Chondrocyte (in vitro differentiated cells): Measurements from ENCODE around the gene POLR1H. TPM values are rescaled to one million over a fixed set of nuclear protein-coding genes. Genes with fewer than 3 reads are reported as not detected.

Experiments used
- DNase-seq: peaks from one replicate; pipeline ENCODE4 v3.0.0; 2021; ENCODE audit warnings: mixed read lengths, low spot score
- H3K27ac Mint-ChIP-seq: one replicate; pipeline ENCODE4 v1.8.0; 2021; ENCODE audit warnings: mild to moderate bottlenecking, moderate library complexity, mixed read lengths; ENCODE audit not compliant: unreplicated experiment
- H3K27me3 Mint-ChIP-seq: 2 replicates; pipeline ENCODE4 v1.8.0; 2021; ENCODE audit warnings: low read depth, mixed read lengths
- H3K36me3 Mint-ChIP-seq: 2 replicates; pipeline ENCODE4 v1.8.0; 2021; ENCODE audit warnings: low read depth, mixed read lengths
- H3K4me1 Mint-ChIP-seq: 2 replicates; pipeline ENCODE4 v1.8.0; 2021; ENCODE audit warnings: low read depth, mild to moderate bottlenecking, mixed read lengths
- H3K4me3 Mint-ChIP-seq: one replicate; pipeline ENCODE4 v1.8.0; 2021; ENCODE audit warnings: mild to moderate bottlenecking, moderate library complexity, mixed read lengths; ENCODE audit not compliant: unreplicated experiment
- H3K9me3 Mint-ChIP-seq: 2 replicates; pipeline ENCODE4 v1.8.0; 2021; ENCODE audit warnings: low read depth, mixed read lengths
- total RNA-seq: library from RNA; stranded (reverse); gene quantifications from 3 replicates; pipeline ENCODE4 v1.2.1, GENCODE V29; 2021
- TF ChIP-seq, protein P1 (sequence below): fragments of 200-600 bp; sonication (generic); IDR thresholded peaks from 2 replicates; pipeline ENCODE4 v1.5.0; 2021; ENCODE audit warnings: antibody characterized with exemption, mild to moderate bottlenecking, moderate library complexity

POLR1H gene
- total RNA-seq, 1 donor from 2014 or later, result 15.2 TPM

DNA sequence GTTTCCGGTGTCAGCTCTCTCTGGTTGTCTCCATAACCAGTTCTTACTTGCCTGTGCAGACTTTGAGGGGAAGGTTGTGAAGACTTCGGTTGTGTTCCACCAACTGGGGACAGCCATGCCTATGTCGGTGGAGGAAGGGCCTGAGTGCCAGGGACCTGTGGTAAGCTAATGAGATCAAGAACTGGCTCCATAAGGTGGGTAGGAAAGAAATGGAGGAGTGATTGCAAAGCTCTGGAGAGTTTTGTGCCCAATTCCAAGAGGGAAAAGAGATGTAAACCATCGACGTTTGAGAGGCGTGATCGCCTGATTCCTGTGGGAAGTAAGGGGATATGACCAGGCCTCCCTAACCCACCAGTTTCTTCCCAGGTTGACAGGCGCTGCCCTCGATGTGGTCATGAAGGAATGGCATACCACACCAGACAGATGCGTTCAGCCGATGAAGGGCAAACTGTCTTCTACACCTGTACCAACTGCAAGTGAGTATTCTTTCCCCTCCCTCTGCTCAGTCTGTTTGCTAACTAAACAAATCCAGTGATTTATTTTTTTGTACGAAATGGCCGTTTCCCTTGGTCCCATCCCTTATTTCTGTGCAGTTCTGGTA, 893 bp downstream of the POLR1H start:
- no peak for DNase-seq
- Mint-ChIP-seq H3K4me1 (peaks cover 39% of the 10 kb centered on the region), H3K9me3 (no peaks in the 10 kb centered on the region), H3K27ac (peak overlapping the region; percentile 97), H3K4me3 (peak overlapping the region; percentile 98), H3K36me3 (peaks cover 5% of the 10 kb centered on the region), H3K27me3 (no peaks in the 10 kb centered on the region)
- TF ChIP-seq, protein P1, sequence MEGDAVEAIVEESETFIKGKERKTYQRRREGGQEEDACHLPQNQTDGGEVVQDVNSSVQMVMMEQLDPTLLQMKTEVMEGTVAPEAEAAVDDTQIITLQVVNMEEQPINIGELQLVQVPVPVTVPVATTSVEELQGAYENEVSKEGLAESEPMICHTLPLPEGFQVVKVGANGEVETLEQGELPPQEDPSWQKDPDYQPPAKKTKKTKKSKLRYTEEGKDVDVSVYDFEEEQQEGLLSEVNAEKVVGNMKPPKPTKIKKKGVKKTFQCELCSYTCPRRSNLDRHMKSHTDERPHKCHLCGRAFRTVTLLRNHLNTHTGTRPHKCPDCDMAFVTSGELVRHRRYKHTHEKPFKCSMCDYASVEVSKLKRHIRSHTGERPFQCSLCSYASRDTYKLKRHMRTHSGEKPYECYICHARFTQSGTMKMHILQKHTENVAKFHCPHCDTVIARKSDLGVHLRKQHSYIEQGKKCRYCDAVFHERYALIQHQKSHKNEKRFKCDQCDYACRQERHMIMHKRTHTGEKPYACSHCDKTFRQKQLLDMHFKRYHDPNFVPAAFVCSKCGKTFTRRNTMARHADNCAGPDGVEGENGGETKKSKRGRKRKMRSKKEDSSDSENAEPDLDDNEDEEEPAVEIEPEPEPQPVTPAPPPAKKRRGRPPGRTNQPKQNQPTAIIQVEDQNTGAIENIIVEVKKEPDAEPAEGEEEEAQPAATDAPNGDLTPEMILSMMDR, result no peak

DNA sequence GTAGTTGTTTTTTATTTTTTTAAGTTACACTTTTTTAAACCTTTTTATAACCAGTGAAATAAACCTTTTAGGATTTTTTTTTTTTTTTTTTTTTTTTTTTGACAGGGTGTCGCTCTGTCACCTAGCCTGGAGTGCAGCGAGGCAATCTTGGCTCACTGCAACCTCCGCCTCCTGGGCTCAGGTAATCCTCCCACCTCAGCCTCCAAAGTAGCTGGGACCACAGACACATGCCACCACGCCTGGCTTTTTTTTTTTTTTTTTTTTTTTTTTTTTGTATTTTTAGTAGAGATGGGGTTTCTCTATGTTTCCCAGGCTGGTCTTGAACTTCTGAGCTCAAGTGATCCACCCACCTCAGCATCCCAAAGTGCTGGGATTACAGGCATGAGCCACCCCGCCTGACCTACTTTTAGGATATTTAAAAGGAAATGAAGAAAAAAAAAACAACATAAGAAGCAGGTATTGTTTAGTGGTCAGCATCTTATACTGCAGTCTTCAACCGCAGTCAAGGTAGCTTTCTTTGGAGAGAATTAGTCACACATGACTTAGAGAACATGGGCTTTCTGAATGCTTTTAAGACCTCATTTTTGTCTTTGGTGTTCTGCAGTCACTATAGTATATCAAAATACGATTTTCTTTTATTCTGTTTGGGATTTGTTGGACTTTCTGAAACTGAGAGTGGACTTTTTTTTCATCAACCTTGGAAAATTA, 1.6 kb downstream of the POLR1H start:
- Mint-ChIP-seq H3K4me1 (peaks cover 43% of the 10 kb centered on the region), H3K27ac (peak overlapping the region; percentile 97)

DNA sequence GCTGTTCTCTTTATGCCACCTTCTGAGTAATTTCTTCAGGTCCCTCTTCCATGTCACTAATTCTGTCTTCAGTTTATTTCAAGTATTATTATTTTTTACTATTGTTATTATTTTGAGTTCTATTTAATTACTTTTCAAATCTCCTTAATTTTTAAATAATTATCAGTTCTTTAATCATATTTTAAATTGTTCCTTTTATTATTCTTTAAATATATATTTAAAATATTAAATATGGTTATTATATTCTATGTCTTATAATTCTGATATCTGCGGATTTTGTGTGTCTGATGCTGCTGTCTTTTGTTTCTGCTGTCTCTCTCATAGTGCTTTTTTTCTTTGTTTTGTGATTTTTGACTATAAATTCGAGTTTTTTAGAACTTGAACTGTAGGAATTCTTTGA, 2.2 kb downstream of the POLR1H start:
- peak overlapping the region; percentile 29 for H3K4me3 Mint-ChIP-seq
- no peak for DNase-seq
- H3K27ac Mint-ChIP-seq, result peak overlapping the region; percentile 3
- peaks cover 50% of the 10 kb centered on the region for H3K4me1 Mint-ChIP-seq
- H3K9me3 Mint-ChIP-seq, result no peaks in the 10 kb centered on the region
- peaks cover 9% of the 10 kb centered on the region for H3K36me3 Mint-ChIP-seq
- H3K27me3 Mint-ChIP-seq, result peaks cover 3% of the 10 kb centered on the region
- TF ChIP-seq, protein P1, result no peak

More for the DNA sequence above, 1.6 kb downstream of the POLR1H start:
- H3K4me3 Mint-ChIP-seq, result peak overlapping the region; percentile 98
- TF ChIP-seq, protein P1, result no peak
- H3K9me3 Mint-ChIP-seq, result no peaks in the 10 kb centered on the region
- no peak for DNase-seq
- H3K27me3 Mint-ChIP-seq, result peaks cover 2% of the 10 kb centered on the region
- H3K36me3 Mint-ChIP-seq, result peaks cover 4% of the 10 kb centered on the region

DNA sequence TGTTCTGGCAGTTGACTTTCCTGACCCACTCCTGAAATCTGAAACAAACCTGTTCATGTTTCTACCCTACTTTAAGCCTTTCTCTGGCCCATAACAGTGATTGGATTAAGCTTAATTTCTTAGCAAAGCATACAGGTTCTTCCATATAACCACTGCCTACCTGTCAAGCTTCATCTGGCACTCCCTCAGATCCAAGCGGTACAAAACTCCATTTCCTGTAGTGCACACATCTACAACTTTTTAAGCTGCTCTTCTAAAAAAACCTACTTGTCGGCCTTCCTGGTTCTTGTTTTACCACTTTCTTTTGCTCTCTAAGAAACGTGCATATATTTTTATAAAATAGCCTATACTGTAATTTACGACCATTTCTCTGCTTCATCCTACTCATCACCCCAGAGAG, 5.0 kb downstream of the POLR1H start:
- DNase-seq, result no peak
- Mint-ChIP-seq H3K27ac (peak overlapping the region; percentile 100), H3K36me3 (peaks cover 30% of the 10 kb centered on the region), H3K27me3 (peaks cover 16% of the 10 kb centered on the region), H3K4me1 (peaks cover 45% of the 10 kb centered on the region), H3K4me3 (peak overlapping the region; percentile 100), H3K9me3 (no peaks in the 10 kb centered on the region)
- TF ChIP-seq, protein P1, result no peak

DNA sequence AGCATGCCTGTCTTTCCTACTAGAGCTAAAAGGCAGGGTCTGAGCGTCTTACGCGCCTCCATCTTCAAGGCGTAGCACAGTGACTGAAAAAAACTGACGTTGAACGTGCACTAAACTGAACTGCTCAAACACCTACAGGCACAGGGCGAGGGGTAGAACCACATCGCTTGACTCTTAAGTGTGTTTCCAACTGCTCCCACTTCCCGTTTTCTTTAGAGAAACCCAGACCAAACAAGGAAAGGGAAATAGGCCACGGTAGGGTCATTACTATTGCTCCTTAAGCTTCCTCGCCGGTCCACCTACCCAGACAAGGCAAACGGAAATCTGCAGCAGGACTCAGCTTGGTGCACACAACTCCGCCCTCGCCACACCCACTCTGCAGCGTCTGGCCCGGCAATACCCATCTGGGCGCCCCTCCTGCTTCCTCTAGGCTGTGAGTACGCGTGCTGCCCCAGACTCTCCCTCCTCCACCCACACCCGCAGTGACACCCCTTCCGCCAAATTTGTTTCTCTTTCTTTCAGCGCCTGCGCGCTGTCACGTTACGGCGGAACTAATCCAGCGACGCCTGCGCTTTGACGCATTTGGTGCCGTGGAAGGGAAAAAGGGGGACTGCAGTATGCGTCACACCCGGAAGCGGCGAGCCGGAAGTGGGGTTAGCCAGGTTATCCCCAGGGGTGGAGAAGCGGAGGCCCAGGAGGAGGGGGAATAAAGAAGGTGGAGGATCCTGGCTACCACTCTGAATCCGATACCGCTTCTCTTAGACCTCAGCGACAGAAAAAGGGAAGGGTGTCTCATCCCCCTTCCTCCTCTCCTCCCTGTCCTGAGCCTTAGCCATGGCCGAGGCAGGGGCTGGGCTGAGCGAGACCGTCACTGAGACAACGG, 5.8 kb downstream of the POLR1H start, which contains the start of gene PPP1R11:
PPP1R11 (plus strand) TSS at position 622 of the 883 bp plus-strand sequence; CDS start at position 835, 213 bp downstream.
- Mint-ChIP-seq H3K9me3 (no peaks in the 10 kb centered on the region), H3K36me3 (peaks cover 32% of the 10 kb centered on the region), H3K4me3 (peak within 1 kb of the TSS; percentile 100), H3K27ac (peak within 1 kb of the TSS; percentile 100), H3K27me3 (peaks cover 22% of the 10 kb centered on the region), H3K4me1 (peaks cover 45% of the 10 kb centered on the region)
- TF ChIP-seq, protein P1, result peak; percentile 7
- peak; percentile 100 for DNase-seq
